DND-41 (cell line): Measurements from ENCODE around the gene PACSIN1.

ENCODE experiments used
- ATAC-seq: fragments of 200-7000 bp; cut with Tn5 transposase; 3 replicates; pipeline ENCODE4 v1.9.1; 2021; ENCODE audit warnings: low read depth; ENCODE audit not compliant: insufficient read depth
- DNase-seq: peaks from one replicate; pipeline ENCODE4 v3.0.0-alpha.2; 2020
- H2AFZ ChIP-seq: 2 replicates; pipeline ENCODE4 v1.6.0; 2012; ENCODE audit warnings: low read depth, low read length
- H3K27ac ChIP-seq: 2 replicates; pipeline ENCODE4 v1.5.1; 2012; ENCODE audit warnings: low read length, inconsistent platforms
- H3K27me3 ChIP-seq: fragments of 200-600 bp; sonication (generic); 2 replicates; pipeline ENCODE4 v1.6.0; 2012; ENCODE audit warnings: low read length, mild to moderate bottlenecking, inconsistent platforms; ENCODE audit not compliant: insufficient read depth, poor library complexity
- H3K36me3 ChIP-seq: 2 replicates; pipeline ENCODE4 v1.5.1; 2012; ENCODE audit warnings: low read length, inconsistent platforms; ENCODE audit not compliant: insufficient read depth
- H3K4me1 ChIP-seq: 2 replicates; pipeline ENCODE4 v1.5.1; 2012; ENCODE audit warnings: mild to moderate bottlenecking, low read length; ENCODE audit not compliant: insufficient read depth
- H3K4me2 ChIP-seq: 2 replicates; pipeline ENCODE4 v1.6.0; 2012; ENCODE audit warnings: mild to moderate bottlenecking, moderate library complexity, low read length, inconsistent platforms; ENCODE audit not compliant: insufficient read depth
- H3K4me3 ChIP-seq, 2 experiments: fragments of 200-600 bp in 1 of 2; shearing (Covaris generic) in 1 of 2; 2 replicates each; pipeline ENCODE4 v1.5.1; 2012 to 2016; ENCODE audit warnings: inconsistent platforms in 2 of 2, low read length in 2 of 2, mild to moderate bottlenecking in 2 of 2, low read depth in 1 of 2, moderate library complexity in 1 of 2
- H3K79me2 ChIP-seq: 2 replicates; pipeline ENCODE4 v1.6.0; 2012; ENCODE audit warnings: low read length, inconsistent platforms; ENCODE audit not compliant: insufficient read depth
- H3K9ac ChIP-seq: 2 replicates; pipeline ENCODE4 v1.6.0; 2012; ENCODE audit warnings: low read depth, mild to moderate bottlenecking, inconsistent platforms, low read length, moderate library complexity
- H3K9me3 ChIP-seq: 2 replicates; pipeline ENCODE4 v1.5.1; 2012; ENCODE audit warnings: low read length, moderate library complexity, mild to moderate bottlenecking, inconsistent platforms; ENCODE audit not compliant: insufficient read depth, severe bottlenecking
- H4K20me1 ChIP-seq: 2 replicates; pipeline ENCODE4 v1.6.0; 2012; ENCODE audit warnings: low read length; ENCODE audit not compliant: insufficient read depth
- EZH2 ChIP-seq: IDR thresholded peaks from 3 replicates; pipeline ENCODE4 v1.6.1; 2012; ENCODE audit warnings: borderline replicate concordance, low read depth, mild to moderate bottlenecking, moderate library complexity, low read length, inconsistent platforms; ENCODE audit not compliant: severe bottlenecking
- TF ChIP-seq, protein P1 (sequence below): IDR thresholded peaks from 2 replicates; pipeline ENCODE4 v1.5.1; 2012; ENCODE audit warnings: borderline replicate concordance, low read length, moderate library complexity, mild to moderate bottlenecking; ENCODE audit not compliant: poor library complexity, severe bottlenecking; ENCODE audit errors: extremely low read depth

PACSIN1 gene

DNA sequence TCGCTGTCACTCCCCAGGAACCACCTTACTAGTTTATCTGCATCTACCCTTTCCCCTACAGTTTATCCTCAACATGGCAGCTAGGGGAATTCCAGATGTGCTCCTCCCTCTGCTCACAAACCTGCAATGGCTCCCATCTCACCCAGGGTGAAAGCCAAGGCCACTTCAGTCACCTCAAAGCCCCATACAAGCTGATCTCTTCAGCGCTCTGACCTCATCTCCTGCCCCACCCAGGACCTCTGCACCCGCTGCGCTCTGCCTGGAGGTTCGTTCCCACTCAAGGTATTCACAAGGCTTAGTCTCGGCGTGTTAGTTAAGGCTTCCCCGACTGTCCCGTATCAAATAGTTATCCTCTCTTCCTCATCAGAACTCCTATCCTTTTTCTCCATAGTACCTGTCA lies 118.8 kb downstream of the PACSIN1 start:
- no peak overlapping the region for H3K4me3 ChIP-seq
- H3K27ac ChIP-seq: no peak overlapping the region
- TF ChIP-seq, protein P1, sequence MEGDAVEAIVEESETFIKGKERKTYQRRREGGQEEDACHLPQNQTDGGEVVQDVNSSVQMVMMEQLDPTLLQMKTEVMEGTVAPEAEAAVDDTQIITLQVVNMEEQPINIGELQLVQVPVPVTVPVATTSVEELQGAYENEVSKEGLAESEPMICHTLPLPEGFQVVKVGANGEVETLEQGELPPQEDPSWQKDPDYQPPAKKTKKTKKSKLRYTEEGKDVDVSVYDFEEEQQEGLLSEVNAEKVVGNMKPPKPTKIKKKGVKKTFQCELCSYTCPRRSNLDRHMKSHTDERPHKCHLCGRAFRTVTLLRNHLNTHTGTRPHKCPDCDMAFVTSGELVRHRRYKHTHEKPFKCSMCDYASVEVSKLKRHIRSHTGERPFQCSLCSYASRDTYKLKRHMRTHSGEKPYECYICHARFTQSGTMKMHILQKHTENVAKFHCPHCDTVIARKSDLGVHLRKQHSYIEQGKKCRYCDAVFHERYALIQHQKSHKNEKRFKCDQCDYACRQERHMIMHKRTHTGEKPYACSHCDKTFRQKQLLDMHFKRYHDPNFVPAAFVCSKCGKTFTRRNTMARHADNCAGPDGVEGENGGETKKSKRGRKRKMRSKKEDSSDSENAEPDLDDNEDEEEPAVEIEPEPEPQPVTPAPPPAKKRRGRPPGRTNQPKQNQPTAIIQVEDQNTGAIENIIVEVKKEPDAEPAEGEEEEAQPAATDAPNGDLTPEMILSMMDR: no peak
- TF ChIP-seq EZH2: no peak

More for the DNA sequence above, 118.8 kb downstream of the PACSIN1 start:
- H2AFZ ChIP-seq: no peak overlapping the region
- no peaks in the 10 kb centered on the region for H3K4me1 ChIP-seq
- peaks cover 29% of the 10 kb centered on the region for H4K20me1 ChIP-seq
- H3K79me2 ChIP-seq: no peaks in the 10 kb centered on the region
- ATAC-seq: no peak
- H3K9me3 ChIP-seq: no peaks in the 10 kb centered on the region
- no peak for DNase-seq
- no peak overlapping the region for H3K9ac ChIP-seq
- H3K36me3 ChIP-seq: peaks cover 31% of the 10 kb centered on the region
- no peaks in the 10 kb centered on the region for H3K27me3 ChIP-seq
- no peak overlapping the region for H3K4me2 ChIP-seq
